Esophagus squamous epithelium (tissue), 5 donors: ENCODE data around the gene MTRFR. TPM values are rescaled to one million over a fixed set of nuclear protein-coding genes. Genes with fewer than 3 reads are reported as not detected.

ENCODE experiments used
- DNase-seq: peaks from one replicate; lab custom pipeline; 2025; lab: John Stamatoyannopoulos, UW
- H3K27ac ChIP-seq, 4 donors: fragments of 200-600 bp; sonication (generic); one replicate each; pipeline ENCODE4 v1.5.1; 2016 to 2019; ENCODE audit warnings: mild to moderate bottlenecking in 1 of 4
- H3K27me3 ChIP-seq, 4 donors: fragments of 200-600 bp; sonication (generic); 1 replicate in 3 of 4; 2 replicates in 1 of 4; pipeline versions ENCODE4 v1.5.1 to v1.6.0; 2017 to 2021; ENCODE audit warnings: antibody characterized with exemption in 1 of 4
- H3K36me3 ChIP-seq, 3 donors: fragments of 200-600 bp; sonication (generic); one replicate each; pipeline ENCODE4 v1.5.1; 2016 to 2019
- H3K4me1 ChIP-seq, 3 donors: fragments of 200-600 bp; sonication (generic); one replicate each; pipeline ENCODE4 v1.5.1; 2017 to 2019
- H3K4me3 ChIP-seq, 4 donors: fragments of 200-600 bp; sonication (generic); 1 replicate in 3 of 4; 2 replicates in 1 of 4; pipeline ENCODE4 v1.5.1; 2016 to 2019; ENCODE audit warnings: mild to moderate bottlenecking in 2 of 4, moderate library complexity in 1 of 4
- H3K9me3 ChIP-seq, 3 donors: fragments of 200-600 bp; sonication (generic); one replicate each; pipeline ENCODE4 v1.5.1; 2016 to 2019
- CTCF ChIP-seq, 6 experiments: fragments of 450-650 bp in 4 of 6; fragments of 200-600 bp in 2 of 6; sonication (generic) in 2 of 6; IDR thresholded peaks; one replicate each; pipeline ENCODE4 v1.5.1; 2016 to 2019; ENCODE audit warnings: antibody characterized with exemption in 6 of 6, mild to moderate bottlenecking in 4 of 6, moderate library complexity in 4 of 6
- POLR2A ChIP-seq, 4 donors: fragments of 450-650 bp; IDR thresholded peaks; one replicate each; pipeline ENCODE4 v1.6.1; 2017; ENCODE audit warnings: antibody characterized with exemption in 4 of 4, mild to moderate bottlenecking in 4 of 4, moderate library complexity in 3 of 4
- whole genome bisulfite sequencing, 2 donors: methylation state at CpG; one replicate each; pipeline ENCODE4 v1.1.5; 2018; 5-methylcytosine and 5-hydroxymethylcytosine counted together
- intact Hi-C: fragments of 100-400 bp; cut with DNase I; formaldehyde crosslinking; loops from one replicate; pipeline ENCODE4 v1.15.0; 2022
- total RNA-seq, 4 donors: library from RNA; depleted of rRNA; stranded (reverse); fragments of >200 nt; gene quantifications; one replicate each; pipeline ENCODE4 v1.1.0, GENCODE V29; 2016
- donor health status: DM: yes; HTN: yes; CAD: no.

The MTRFR gene
- total RNA-seq, 4 donors from 2014 or later: 5.3 to 11.4 (median 7.2) TPM

GRCh38 chr12:123258593-123258992 is 25.4 kb downstream of the MTRFR start:
- 56 to 58% methylated on average over 3 to 4 of the region's 4 CpGs for WGBS, 2 donors
- peaks cover 34 to 99% (median 37%) of the 10 kb centered on the region in 3 donors for H3K36me3 ChIP-seq
- H3K27me3 ChIP-seq: no peaks in the 10 kb centered on the region
- H3K4me1 ChIP-seq: peaks cover 7 to 50% (median 21%) of the 10 kb centered on the region in 3 donors
- TF ChIP-seq CTCF (IDR thresholded peaks at IDR 0.05) (no peak), POLR2A (IDR thresholded peaks at IDR 0.05) (no peak)
- no peak for DNase-seq
- H3K9me3 ChIP-seq: no peaks in the 10 kb centered on the region
- peak overlapping the region in 3 of 4 donors; percentile 44 to 79 (median 65) for H3K27ac ChIP-seq
- H3K4me3 ChIP-seq: no peak overlapping the region
- intact Hi-C loops: no loop called here

GRCh38 chr12:123260081-123260480 is 26.8 kb downstream of the MTRFR start:
- peak overlapping the region; percentile 44 to 79 (median 66) for H3K27ac ChIP-seq

DNA sequence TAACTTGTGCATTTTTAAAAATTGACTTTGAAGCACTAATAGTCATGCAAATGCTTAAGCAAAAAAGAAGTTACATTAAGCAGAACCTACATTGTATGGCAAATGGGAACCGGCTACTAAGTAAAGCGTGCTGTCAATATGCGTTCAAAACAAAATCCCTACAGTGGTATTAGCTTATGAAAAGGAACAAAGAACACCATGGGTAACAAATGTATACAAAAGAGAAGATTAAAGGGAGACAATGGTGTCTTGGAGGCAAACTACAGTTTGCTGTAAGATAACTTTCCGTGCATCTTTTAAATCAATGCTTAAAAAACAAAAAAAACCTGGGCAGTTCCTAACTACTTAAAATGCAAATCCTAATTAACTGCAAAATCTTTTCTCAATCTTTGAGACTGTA is 28.0 kb downstream of the MTRFR start:
- Histone ChIP-seq H3K27ac (no peak overlapping the region), H3K4me3 (no peak overlapping the region), H3K9me3 (no peaks in the 10 kb centered on the region), H3K36me3 (peaks cover 22 to 99% (median 26%) of the 10 kb centered on the region in 3 donors), H3K27me3 (no peaks in the 10 kb centered on the region), H3K4me1 (peaks cover 0 to 42% (median 10%) of the 10 kb centered on the region in 3 donors)
- 89 to 92% methylated on average over 4 of the region's 4 CpGs for WGBS, 2 donors
- DNase-seq: no peak
- intact Hi-C loops: no loop called here
- TF ChIP-seq POLR2A (IDR thresholded peaks at IDR 0.05) (no peak), CTCF (IDR thresholded peaks at IDR 0.05) (no peak)

More at GRCh38 chr12:123260081-123260480, 26.8 kb downstream of the MTRFR start:
- H3K4me3 ChIP-seq: no peak overlapping the region
- DNase-seq: no peak
- peaks cover 26 to 99% (median 33%) of the 10 kb centered on the region in 3 donors for H3K36me3 ChIP-seq
- intact Hi-C loops: no loop called here
- WGBS, 2 donors: 30 to 60% methylated on average over 9 of the region's 9 CpGs
- H3K9me3 ChIP-seq: no peaks in the 10 kb centered on the region
- H3K4me1 ChIP-seq: peaks cover 0 to 37% (median 10%) of the 10 kb centered on the region in 3 donors
- no peaks in the 10 kb centered on the region for H3K27me3 ChIP-seq
- TF ChIP-seq CTCF (IDR thresholded peaks at IDR 0.05) (no peak), POLR2A (IDR thresholded peaks at IDR 0.05) (no peak)

DNA sequence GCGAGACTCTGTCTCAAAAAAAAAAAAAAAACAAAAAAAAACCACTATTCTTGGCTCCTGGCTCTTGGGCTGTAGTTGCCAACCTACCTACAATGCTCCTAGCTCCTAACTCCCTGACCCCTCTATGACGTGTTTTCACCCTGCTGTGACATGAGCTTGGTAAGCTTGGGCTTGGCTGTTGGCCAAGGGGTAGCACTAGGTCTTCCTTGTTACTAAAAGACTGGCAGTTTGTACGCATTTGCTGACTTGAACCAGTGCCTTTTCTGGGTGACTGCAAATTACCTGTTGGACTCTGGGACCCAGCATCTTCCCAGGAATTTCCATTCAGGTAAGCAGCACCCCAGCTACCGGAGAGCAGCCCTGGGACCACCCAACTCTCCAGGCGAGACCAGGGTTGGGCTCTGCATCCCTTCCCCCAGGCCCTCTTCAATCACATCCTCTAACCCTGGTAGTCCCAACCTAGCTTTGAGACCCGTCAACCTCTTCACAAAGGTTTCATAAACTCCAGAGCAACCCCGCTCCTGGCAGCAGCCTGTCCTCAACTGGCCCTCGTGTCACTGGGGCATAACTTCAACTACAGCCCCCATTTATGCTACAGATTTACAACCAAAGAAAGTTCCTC is 30.1 kb downstream of the MTRFR start:
- Histone ChIP-seq H3K4me1 (peaks cover 6 to 59% (median 12%) of the 10 kb centered on the region in 3 donors), H3K36me3 (peaks cover 18 to 96% (median 20%) of the 10 kb centered on the region in 3 donors), H3K27me3 (no peaks in the 10 kb centered on the region), H3K9me3 (no peaks in the 10 kb centered on the region), H3K4me3 (no peak overlapping the region), H3K27ac (no peak overlapping the region)
- TF ChIP-seq POLR2A (IDR thresholded peaks at IDR 0.05) (no peak), CTCF (IDR thresholded peaks at IDR 0.05) (no peak)
- DNase-seq: no peak
- WGBS, 2 donors: 60 to 74% methylated on average over 3 to 8 of the region's 8 CpGs
- intact Hi-C loops: no loop called here

DNA sequence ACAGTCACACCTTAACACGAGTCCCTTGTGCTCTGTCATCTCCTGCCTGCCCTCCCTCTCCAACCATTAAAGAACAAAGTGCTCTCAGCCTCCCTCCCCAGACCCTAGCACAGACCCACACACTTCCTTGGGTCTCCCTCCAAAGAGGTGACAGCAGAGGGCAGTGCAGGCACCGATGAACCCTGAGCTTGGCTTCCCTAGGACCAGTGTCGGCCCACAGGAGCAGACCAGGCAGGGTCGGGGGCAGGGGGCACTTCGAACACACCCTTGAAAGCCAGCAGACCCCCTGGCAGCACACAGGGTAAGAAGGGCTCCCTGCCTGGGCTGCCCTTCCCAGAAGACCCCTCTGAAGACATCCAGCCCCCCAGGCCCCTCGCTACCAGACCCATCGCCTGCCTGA is 31.4 kb downstream of the MTRFR start:
- Histone ChIP-seq H3K9me3 (no peaks in the 10 kb centered on the region), H3K36me3 (peaks cover 7 to 83% (median 11%) of the 10 kb centered on the region in 3 donors), H3K4me3 (no peak overlapping the region), H3K27me3 (no peaks in the 10 kb centered on the region), H3K27ac (no peak overlapping the region), H3K4me1 (peaks cover 14 to 59% (median 20%) of the 10 kb centered on the region in 3 donors)
- DNase-seq: no peak
- TF ChIP-seq POLR2A (IDR thresholded peaks at IDR 0.05) (no peak), CTCF (IDR thresholded peaks at IDR 0.05) (no peak)
- 59 to 70% methylated on average over 2 to 5 of the region's 7 CpGs for WGBS, 2 donors
- intact Hi-C loops: no loop called here
